IPS DF 4.7 (cell line): ENCODE results near the gene SPATS1.
"Not testable (repeated sequence)": the region's sequence is repeated elsewhere in the genome, so short reads cannot be mapped to it uniquely, and the experiment has no call there.

Experiments used
- DNase-seq: peaks from one replicate; pipeline ENCODE4 v3.0.0-alpha.2; 2013; ENCODE audit warnings: low spot score; ENCODE audit errors: extremely low read depth

The SPATS1 gene

GRCh38 chr6:44341095-44341890 lies 1.2 kb upstream of the SPATS1 start:
- DNase-seq: no peak

GRCh38 chr6:44342052-44342451 lies 398 bp upstream of the SPATS1 start:
- no peak for DNase-seq

- DNase-seq: not testable (repeated sequence)
These were observed 4.4 kb downstream of the SPATS1 start for GRCh38 chr6:44346818-44347217.

- DNase-seq: no peak
These were observed 7.6 kb downstream of the SPATS1 start for GRCh38 chr6:44349904-44350649.

GRCh38 chr6:44350650-44350994 lies 8.2 kb downstream of the SPATS1 start:
- not testable (repeated sequence) for DNase-seq

GRCh38 chr6:44352259-44352658 lies 9.8 kb downstream of the SPATS1 start:
- no peak for DNase-seq

GRCh38 chr6:44353336-44353735 lies 10.9 kb downstream of the SPATS1 start:
- no peak for DNase-seq

GRCh38 chr6:44355640-44356039 lies 13.2 kb downstream of the SPATS1 start:
- no peak for DNase-seq

GRCh38 chr6:44356487-44356886 lies 14.0 kb downstream of the SPATS1 start:
- no peak for DNase-seq

- no peak for DNase-seq
These were observed 17.5 kb downstream of the SPATS1 start for GRCh38 chr6:44359973-44360372.

- DNase-seq: no peak
These were observed 19.5 kb downstream of the SPATS1 start for GRCh38 chr6:44361947-44362346.

- no peak for DNase-seq
These were observed 21.0 kb downstream of the SPATS1 start for GRCh38 chr6:44363377-44363926.

- DNase-seq: no peak
These were observed 24.3 kb downstream of the SPATS1 start for GRCh38 chr6:44366781-44367180.

GRCh38 chr6:44367681-44368080 lies 25.2 kb downstream of the SPATS1 start:
- no peak for DNase-seq

GRCh38 chr6:44373051-44373450 lies 30.6 kb downstream of the SPATS1 start:
- no peak for DNase-seq

GRCh38 chr6:44373787-44374186 lies 31.3 kb downstream of the SPATS1 start:
- DNase-seq: no peak

GRCh38 chr6:44375071-44375470 lies 32.6 kb downstream of the SPATS1 start:
- no peak for DNase-seq

- DNase-seq: no peak
These were observed 35.0 kb downstream of the SPATS1 start for GRCh38 chr6:44377484-44377883.

GRCh38 chr6:44377971-44378370 lies 35.5 kb downstream of the SPATS1 start:
- no peak for DNase-seq

- no peak for DNase-seq
These were observed 39.3 kb downstream of the SPATS1 start for GRCh38 chr6:44381739-44382138.

GRCh38 chr6:44386364-44386928 lies 44.0 kb downstream of the SPATS1 start:
- no peak for DNase-seq

GRCh38 chr6:44386929-44387345 lies 44.5 kb downstream of the SPATS1 start:
- DNase-seq: no peak
